RWPE1 (cell line): ENCODE results near the gene CLIC3.

Experiments
- CTCF ChIA-PET: fragments of 350-600 bp; sonication (Branson Sonifier 250); formaldehyde crosslinking; extraction: SDS; loops from one replicate; lab custom pipeline; 2021; lab: Yijun Ruan, JAX
- POLR2A ChIA-PET: fragments of 400-600 bp; formaldehyde crosslinking; extraction: SDS; loops from one replicate; lab custom pipeline; 2020; ENCODE audit warnings: antibody characterized with exemption; ENCODE audit not compliant: low non-redundant PET; lab: Yijun Ruan, JAX
- DNase-seq: peaks from one replicate; pipeline ENCODE4 v3.0.0; 2012; ENCODE audit warnings: low spot score
- H3K27ac ChIP-seq: fragments of 450-650 bp; 2 replicates; pipeline ENCODE4 v1.5.1; 2017
- CTCF ChIP-seq: fragments of 450-650 bp; conservative IDR thresholded peaks from 2 replicates; pipeline ENCODE4 v1.5.1; 2017; ENCODE audit warnings: low read depth, mild to moderate bottlenecking

CLIC3 gene

GRCh38 chr9:136955202-136955942, 41.0 kb downstream of the CLIC3 start:
- POLR2A ChIA-PET = interaction anchor here (0.6 kb wide), 1 partner anchor 69 kb away, joined by 3 read pairs; no protein-coding TSS in a partner anchor
- DNase-seq = no peak

GRCh38 chr9:136954270-136955083, 41.9 kb downstream of the CLIC3 start:
- POLR2A ChIA-PET = interaction anchor here (0.6 kb wide), 1 partner anchor 70 kb away, joined by 3 read pairs; no protein-coding TSS in a partner anchor
- CTCF ChIA-PET = interaction anchor here (0.6 to 1.1 kb wide), 3 partner anchors 13 to 75 kb away, joined by 3 to 4 read pairs (median 3); no protein-coding TSS in a partner anchor
- no peak overlapping the region for H3K27ac ChIP-seq
- TF ChIP-seq CTCF = no peak
- DNase-seq = no peak

More at GRCh38 chr9:136955202-136955942, 41.0 kb downstream of the CLIC3 start:
- CTCF ChIA-PET = interaction anchor here (1.1 kb wide), 1 partner anchor 74 kb away, joined by 3 read pairs; no protein-coding TSS in a partner anchor
- no peak for TF ChIP-seq CTCF
- no peak overlapping the region for H3K27ac ChIP-seq

- DNase-seq = no peak
- ChIA-PET POLR2A (no interaction called here), CTCF (interaction anchor here (0.6 to 0.7 kb wide), 2 partner anchors 13 to 35 kb away, joined by 3 to 4 read pairs; no protein-coding TSS in a partner anchor)
- TF ChIP-seq CTCF = no peak
- H3K27ac ChIP-seq = no peak overlapping the region
Measured at GRCh38 chr9:136953771-136954269, 42.5 kb downstream of the CLIC3 start.

- DNase-seq = no peak
- ChIA-PET CTCF (interaction anchor here (0.6 to 1.0 kb wide), 3 partner anchors 14 to 76 kb away, joined by 3 to 4 read pairs (median 3); no protein-coding TSS in a partner anchor), POLR2A (interaction anchor here (0.5 kb wide), 1 partner anchor 25 kb away, joined by 3 read pairs; no protein-coding TSS in a partner anchor)
- no peak overlapping the region for H3K27ac ChIP-seq
- TF ChIP-seq CTCF = no peak
Measured at GRCh38 chr9:136952876-136953770, 43.2 kb downstream of the CLIC3 start.

GRCh38 chr9:136952321-136952850, 44.0 kb downstream of the CLIC3 start:
- no peak for TF ChIP-seq CTCF
- CTCF ChIA-PET = interaction anchor here (1.0 to 3.0 kb wide), 2 partner anchors 77 to 82 kb away, joined by 3 to 20 read pairs; no protein-coding TSS in a partner anchor
- POLR2A ChIA-PET = no interaction called here

More at GRCh38 chr9:136952321-136952850, 44.0 kb downstream of the CLIC3 start:
- no peak for DNase-seq
- H3K27ac ChIP-seq = no peak overlapping the region; the same call in 1 of the 2 replicates
